Transverse colon (tissue), 4 donors: ENCODE results near the gene ACO1. TPM values are rescaled to one million over a fixed set of nuclear protein-coding genes. Genes with fewer than 3 reads are reported as not detected.

Experiments used
- DNase-seq: peaks from one replicate; pipeline ENCODE4 v3.0.0-alpha.2; 2019
- H3K27ac ChIP-seq, 4 donors: fragments of 200-600 bp; sonication (generic); 2 replicates each; pipeline ENCODE4 v1.5.1; 2016 to 2018; ENCODE audit warnings: inconsistent platforms in 4 of 4
- H3K27me3 ChIP-seq: fragments of 200-600 bp; sonication (generic); 2 replicates; pipeline ENCODE4 v1.5.1; 2017; ENCODE audit warnings: inconsistent platforms
- H3K36me3 ChIP-seq, 4 donors: fragments of 200-600 bp; sonication (generic); 2 replicates each; pipeline ENCODE4 v1.5.1; 2017 to 2019; ENCODE audit warnings: inconsistent platforms in 4 of 4
- H3K4me1 ChIP-seq, 4 donors: fragments of 200-600 bp; sonication (generic); 2 replicates each; pipeline ENCODE4 v1.5.1; 2017 to 2020; ENCODE audit warnings: inconsistent platforms in 4 of 4
- H3K4me3 ChIP-seq, 4 donors: fragments of 200-600 bp; sonication (generic); 1 replicate in 1 of 4; 2 replicates in 3 of 4; pipeline versions ENCODE4 v1.5.1 to v1.6.1; 2017 to 2019; ENCODE audit warnings: inconsistent platforms in 4 of 4
- H3K9me3 ChIP-seq, 2 donors: fragments of 200-600 bp; sonication (generic); 2 replicates each; pipeline ENCODE4 v1.5.1; 2017 to 2019; ENCODE audit warnings: inconsistent platforms in 2 of 2
- CTCF ChIP-seq, 5 experiments: fragments of 200-600 bp in 3 of 5; fragments of 450-650 bp in 2 of 5; sonication (generic) in 3 of 5; IDR thresholded peaks; 1 replicate in 2 of 5; 2 replicates in 3 of 5; pipeline ENCODE4 v1.5.1; 2016 to 2017; ENCODE audit warnings: antibody characterized with exemption in 5 of 5, inconsistent platforms in 3 of 5, mild to moderate bottlenecking in 2 of 5, moderate library complexity in 1 of 5
- EP300 ChIP-seq: sonication (generic); formaldehyde crosslinking; IDR thresholded peaks from one replicate; pipeline ENCODE4 v1.6.1; 2017; ENCODE audit warnings: antibody characterized with exemption, low read depth
- POLR2A ChIP-seq: fragments of 450-650 bp; IDR thresholded peaks from one replicate; pipeline ENCODE4 v1.6.1; 2016; ENCODE audit warnings: antibody characterized with exemption, mild to moderate bottlenecking, moderate library complexity
- POLR2AphosphoS5 ChIP-seq, 3 donors: sonication (generic); formaldehyde crosslinking; IDR thresholded peaks; one replicate each; pipeline ENCODE4 v1.6.1; 2016; ENCODE audit warnings: antibody characterized with exemption in 3 of 3
- WGBS, 2 donors: methylation state at CpG; one replicate each; pipeline ENCODE4 v1.1.5; 2018; ENCODE audit warnings: low coverage in 1 of 2; 5-methylcytosine and 5-hydroxymethylcytosine counted together
- in situ Hi-C, 4 donors: fragments of 200-750 bp; cut with MboI; loops; one replicate each; pipeline versions ENCODE4 v1.15.0 to v1.15.1; 2017; ENCODE audit warnings: low sequenced_read_pairs in 3 of 4, low pct_ligation_motif_present in 1 of 4, low pct_unique_long_range_greater_than_20kb in 1 of 4
- intact Hi-C: fragments of 100-400 bp; cut with DNase I; formaldehyde crosslinking; loops from one replicate; pipeline ENCODE4 v1.15.1; 2023; ENCODE audit warnings: low total_unique reads
- total RNA-seq, 4 donors: library from RNA; depleted of rRNA; stranded (reverse); fragments of >200 nt; gene quantifications; one replicate each; pipeline ENCODE4 v1.1.0, GENCODE V29; 2016

Gene ACO1
- total RNA-seq, 4 donors from 2014 or later: 10.1 to 34.5 (median 27.3) TPM

- DNase-seq: no peak
- Histone ChIP-seq H3K4me1 (no peaks in the 10 kb centered on the region), H3K4me3 (no peak overlapping the region), H3K36me3 (peaks cover 0 to 13% (median 0%) of the 10 kb centered on the region in 4 donors), H3K9me3 (no peaks in the 10 kb centered on the region), H3K27ac (no peak overlapping the region), H3K27me3 (no peaks in the 10 kb centered on the region)
- no peak for TF ChIP-seq EP300
- no peak for TF ChIP-seq POLR2AphosphoS5 (IDR thresholded peaks at IDR 0.05)
- TF ChIP-seq POLR2A: no peak
- no peak for TF ChIP-seq CTCF (IDR thresholded peaks at IDR 0.05)
- WGBS, 2 donors: 88% methylated on average over 1 to 2 of the region's 2 CpGs
- in situ Hi-C loops (no loop called here), intact Hi-C loops (no loop called here)
Measured at GRCh38 chr9:32500768-32501167, 116.3 kb downstream of the ACO1 start.

DNA sequence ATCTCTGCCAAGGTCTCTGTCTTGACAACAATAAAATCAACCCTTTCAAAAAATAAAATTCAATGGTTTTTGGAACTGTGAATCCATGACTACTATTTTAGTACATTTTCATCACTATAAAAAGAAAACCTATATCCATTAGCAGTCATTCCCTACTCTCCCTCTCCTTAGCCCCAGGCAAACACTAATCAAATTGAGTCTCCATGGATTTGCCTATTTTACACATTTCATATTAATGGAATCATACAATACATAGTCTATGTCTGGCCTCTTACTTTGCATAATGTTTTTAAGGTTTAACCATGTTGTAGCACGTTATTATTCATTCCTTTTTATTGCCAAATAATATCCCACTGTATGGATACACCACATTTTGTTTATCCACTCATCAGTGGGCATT lies 117.4 kb downstream of the ACO1 start:
- H3K36me3 ChIP-seq: peaks cover 0 to 12% (median 0%) of the 10 kb centered on the region in 4 donors
- H3K4me1 ChIP-seq: no peaks in the 10 kb centered on the region
- in situ Hi-C loops (no loop called here), intact Hi-C loops (no loop called here)
- no peak overlapping the region for H3K27ac ChIP-seq
- no peak for DNase-seq
- H3K4me3 ChIP-seq: no peak overlapping the region
- WGBS, 2 donors: 88 to 90% methylated on average over 1 of the region's 1 CpG
- TF ChIP-seq CTCF (IDR thresholded peaks at IDR 0.05): no peak
- TF ChIP-seq POLR2A: no peak
- no peaks in the 10 kb centered on the region for H3K9me3 ChIP-seq
- no peaks in the 10 kb centered on the region for H3K27me3 ChIP-seq

DNA sequence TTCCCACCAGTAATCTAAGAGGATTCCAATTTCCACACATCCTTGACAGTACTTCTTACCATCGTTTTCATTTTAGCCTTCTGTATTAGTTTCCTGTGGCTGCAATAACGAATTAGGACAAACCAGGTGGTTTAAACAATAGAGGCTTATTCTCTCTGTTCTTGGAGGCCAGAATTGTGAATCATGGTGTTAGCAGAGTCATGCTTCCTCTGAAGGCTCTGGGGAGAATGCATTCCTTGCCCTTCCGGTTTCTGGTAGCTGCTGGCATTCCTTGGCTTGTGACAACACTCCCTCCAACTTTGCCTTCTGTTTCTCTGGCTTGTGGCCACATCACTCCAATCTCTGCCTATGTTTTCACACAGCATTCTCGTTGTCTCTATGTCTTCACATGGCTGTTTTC lies 118.0 kb downstream of the ACO1 start:
- no peak for DNase-seq
- Histone ChIP-seq H3K27ac (no peak overlapping the region), H3K4me1 (no peaks in the 10 kb centered on the region), H3K4me3 (no peak overlapping the region), H3K9me3 (no peaks in the 10 kb centered on the region), H3K36me3 (peaks cover 0 to 10% (median 0%) of the 10 kb centered on the region in 4 donors), H3K27me3 (no peaks in the 10 kb centered on the region)
- WGBS, 2 donors: 33 to 90% methylated on average over 1 to 3 of the region's 4 CpGs
- in situ Hi-C loops: no loop called here
- intact Hi-C loops: no loop called here
- no peak for TF ChIP-seq EP300
- no peak for TF ChIP-seq POLR2AphosphoS5 (IDR thresholded peaks at IDR 0.05)
- no peak for TF ChIP-seq POLR2A

DNA sequence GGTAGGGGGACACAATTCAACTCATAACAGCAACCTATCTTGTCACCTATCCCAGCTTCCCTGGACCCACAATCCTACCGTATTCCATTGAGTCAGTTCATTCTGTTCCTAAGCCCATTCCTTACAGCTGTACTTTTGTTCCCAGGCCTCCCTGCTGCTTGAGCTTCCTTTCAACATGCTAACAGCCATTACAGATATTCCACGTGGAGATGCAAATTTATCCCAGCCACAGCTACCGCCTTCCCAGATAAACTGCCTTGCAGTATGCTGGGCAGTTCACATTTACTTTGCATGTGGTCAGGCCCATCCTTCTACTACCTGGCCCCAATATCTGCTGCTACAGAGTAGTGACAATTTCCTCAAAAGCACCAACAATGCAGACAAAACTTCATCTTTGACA lies 118.6 kb downstream of the ACO1 start:
- no peak for DNase-seq
- H3K9me3 ChIP-seq: no peaks in the 10 kb centered on the region
- H3K4me1 ChIP-seq: no peaks in the 10 kb centered on the region
- no peak overlapping the region for H3K27ac ChIP-seq
- H3K27me3 ChIP-seq: no peaks in the 10 kb centered on the region
- intact Hi-C loops (no loop called here), in situ Hi-C loops (no loop called here)
- H3K36me3 ChIP-seq: peaks cover 0 to 10% (median 0%) of the 10 kb centered on the region in 4 donors
- TF ChIP-seq CTCF (IDR thresholded peaks at IDR 0.05) (no peak), POLR2A (no peak), EP300 (no peak), POLR2AphosphoS5 (IDR thresholded peaks at IDR 0.05) (no peak)
- no peak overlapping the region for H3K4me3 ChIP-seq
- WGBS, 2 donors: 76 to 94% methylated on average over 2 to 3 of the region's 3 CpGs

Other genes starting within 250 kb of the ACO1 start
- 10 to 100 TPM; 12.7 to 38.9 (median 21.1) TPM for gene RIGI, start 141.6 kb downstream of the ACO1 start, total RNA-seq
- gene SMIM27, start 167.7 kb downstream of the ACO1 start, total RNA-seq: 1 to 10 TPM; 2.0 to 7.5 (median 3.8) TPM
- gene TOPORS, start 167.9 kb downstream of the ACO1 start, total RNA-seq: 10 to 100 TPM; 14.5 to 26.5 (median 18.4) TPM
- 10 to 100 TPM; 10.5 to 42.7 (median 24.3) TPM for gene NDUFB6, start 188.5 kb downstream of the ACO1 start, total RNA-seq